OCI-LY3 (cell line): ENCODE data around the gene SPATA31E1.

ENCODE experiments used
- CTCF ChIP-seq: fragments of 200-600, 300-600 bp; sonication (generic); IDR thresholded peaks from 2 replicates; pipeline ENCODE4 v1.5.1; 2014; ENCODE audit warnings: antibody characterized with exemption, low read length, low read depth
- EZH2phosphoT487 ChIP-seq: fragments of 200-600 bp; shearing (Covaris generic); IDR thresholded peaks from 2 replicates; pipeline ENCODE4 v1.6.1; 2018; ENCODE audit warnings: antibody characterized with exemption, mixed run types, low read depth

GRCh38 chr9:87880116-87880515 lies 2.6 kb upstream of the SPATA31E1 start:
- TF ChIP-seq CTCF (no peak), EZH2phosphoT487 (no peak)
